Glomerular visceral epithelial cell (primary cell): Measurements from ENCODE around the gene LPCAT2.

Source experiments
- DNase-seq: peaks from one replicate; pipeline ENCODE4 v3.0.0-alpha.2; 2016; ENCODE audit errors: extremely low spot score

The LPCAT2 gene

DNA sequence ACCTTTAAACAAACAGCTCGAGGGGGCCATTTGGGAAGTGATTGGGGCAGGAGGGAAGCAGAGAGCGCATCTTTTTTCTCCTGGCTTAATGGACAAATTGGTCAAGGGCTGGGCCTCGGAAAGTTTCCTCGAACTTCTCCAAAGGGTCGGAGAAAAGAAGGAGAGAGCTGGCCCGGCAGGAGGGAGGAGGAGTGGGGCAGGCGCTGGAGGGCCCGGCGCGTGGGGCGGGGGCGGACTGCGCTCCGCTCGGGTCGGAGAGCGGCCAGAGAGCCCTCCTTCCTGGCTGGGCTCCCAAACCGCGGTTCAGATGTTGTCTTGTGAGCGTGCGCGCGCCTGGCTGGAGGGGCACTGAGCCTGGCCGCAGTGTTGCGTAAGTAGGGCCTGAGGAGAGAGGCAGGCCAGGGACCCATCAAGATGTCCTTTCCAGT lies 28.6 kb upstream of the LPCAT2 start:
- peak; percentile 83 for DNase-seq

DNA sequence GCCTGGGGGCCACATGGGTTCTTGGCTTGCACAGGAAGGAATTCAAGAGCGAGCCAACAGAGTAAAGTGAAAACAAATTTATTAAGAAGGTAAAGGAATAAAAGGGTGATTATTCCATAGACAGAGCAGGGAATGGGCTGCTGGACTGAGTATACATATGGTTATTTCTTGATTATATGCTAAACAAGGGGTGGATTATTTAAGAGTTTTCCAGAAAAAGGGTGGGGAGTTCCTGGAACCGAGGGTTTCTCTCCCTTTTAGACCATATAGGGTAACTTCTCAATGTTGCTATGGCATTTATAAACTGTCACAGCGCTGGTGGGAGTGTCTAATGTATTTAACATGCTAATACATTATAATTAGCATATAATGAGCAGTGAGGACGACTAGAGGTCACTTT lies 27.8 kb upstream of the LPCAT2 start:
- no peak for DNase-seq

GRCh38 chr16:55482056-55482455 lies 26.8 kb upstream of the LPCAT2 start:
- no peak for DNase-seq

GRCh38 chr16:55487048-55487803 lies 21.6 kb upstream of the LPCAT2 start:
- DNase-seq = peak; percentile 62

DNA sequence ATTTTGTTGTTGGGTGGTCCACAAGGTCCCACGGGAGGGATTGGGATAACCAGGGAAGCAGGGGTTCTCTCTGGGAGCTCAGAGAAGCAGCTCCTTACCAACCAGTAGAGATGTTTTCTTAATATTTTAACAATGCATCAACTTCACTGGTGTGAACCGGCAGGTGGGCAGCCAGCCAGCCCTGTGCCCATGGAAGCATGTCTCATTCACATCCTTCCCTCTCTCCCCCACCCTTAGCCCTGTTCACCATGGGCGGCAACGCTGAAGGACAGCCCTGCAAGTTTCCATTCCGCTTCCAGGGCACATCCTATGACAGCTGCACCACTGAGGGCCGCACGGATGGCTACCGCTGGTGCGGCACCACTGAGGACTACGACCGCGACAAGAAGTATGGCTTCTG lies 20.6 kb upstream of the LPCAT2 start:
- DNase-seq = peak; percentile 83

- DNase-seq = no peak
Observed at GRCh38 chr16:55489119-55489955, 19.5 kb upstream of the LPCAT2 start.

GRCh38 chr16:55489956-55490265 lies 19.0 kb upstream of the LPCAT2 start:
- no peak for DNase-seq

- no peak for DNase-seq
Observed at GRCh38 chr16:55490301-55490700, 18.6 kb upstream of the LPCAT2 start.

DNA sequence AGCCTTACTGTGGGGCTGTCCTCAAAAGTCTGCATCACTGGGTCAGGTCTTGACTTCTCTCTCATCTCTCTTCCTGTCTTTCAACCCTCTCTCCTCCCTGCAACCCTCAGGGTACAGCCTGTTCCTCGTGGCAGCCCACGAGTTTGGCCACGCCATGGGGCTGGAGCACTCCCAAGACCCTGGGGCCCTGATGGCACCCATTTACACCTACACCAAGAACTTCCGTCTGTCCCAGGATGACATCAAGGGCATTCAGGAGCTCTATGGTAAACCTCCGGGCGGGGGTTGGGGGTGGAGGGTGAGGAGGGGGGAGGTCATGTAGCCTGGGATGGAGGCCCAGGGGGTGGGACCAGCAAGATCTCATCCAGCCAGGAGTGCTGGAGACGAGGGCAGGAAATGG lies 17.2 kb upstream of the LPCAT2 start:
- DNase-seq = no peak

DNA sequence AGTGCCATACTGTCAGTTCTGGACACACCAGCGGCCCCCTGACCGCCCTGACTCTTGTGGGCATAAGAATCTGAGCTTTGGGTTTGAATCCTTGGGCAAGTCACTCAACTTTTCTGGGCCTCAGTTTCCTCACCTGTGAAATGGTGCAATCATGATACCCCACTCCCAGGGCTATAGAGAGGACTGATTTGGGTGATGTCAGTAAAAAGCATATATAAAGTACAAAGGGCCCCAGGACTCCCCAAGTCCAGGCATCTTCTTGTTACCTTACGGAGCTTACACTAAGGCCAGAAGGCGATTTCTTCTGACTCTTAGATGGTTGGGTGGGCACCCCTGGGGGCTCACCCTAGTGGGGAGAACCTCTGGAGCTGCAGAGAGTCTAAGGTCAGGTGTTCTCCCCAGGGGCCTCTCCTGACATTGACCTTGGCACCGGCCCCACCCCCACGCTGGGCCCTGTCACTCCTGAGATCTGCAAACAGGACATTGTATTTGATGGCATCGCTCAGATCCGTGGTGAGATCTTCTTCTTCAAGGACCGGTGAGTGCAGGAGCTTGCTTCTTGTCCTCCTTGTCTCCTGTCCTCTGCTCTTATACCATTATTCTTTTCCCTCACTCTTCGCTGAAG lies 16.0 kb upstream of the LPCAT2 start:
- DNase-seq = no peak

GRCh38 chr16:55494994-55495421 lies 13.9 kb upstream of the LPCAT2 start:
- peak; percentile 72 for DNase-seq

GRCh38 chr16:55495616-55496289 lies 13.1 kb upstream of the LPCAT2 start:
- no peak for DNase-seq

GRCh38 chr16:55496509-55497145 lies 12.2 kb upstream of the LPCAT2 start:
- peak; percentile 18 for DNase-seq

DNA sequence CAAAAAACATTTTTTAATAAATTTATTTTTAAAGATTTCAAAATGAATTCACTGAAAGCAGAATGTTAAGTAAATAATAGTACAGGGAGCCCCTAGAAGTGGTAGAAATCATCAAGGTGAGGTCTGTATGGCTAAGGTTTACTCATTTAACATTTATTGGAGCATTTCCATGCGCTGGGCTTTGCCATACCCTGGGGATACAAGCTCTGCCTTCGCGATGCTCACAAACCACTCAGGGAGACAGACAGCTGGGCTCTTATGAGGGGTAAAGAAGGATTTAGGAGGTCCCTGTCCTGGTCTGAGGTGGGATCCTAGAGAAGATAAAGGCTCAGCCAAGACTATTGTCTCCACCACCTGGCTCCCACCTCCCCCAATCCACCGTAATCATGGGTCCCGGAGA lies 11.3 kb upstream of the LPCAT2 start:
- DNase-seq = no peak

DNA sequence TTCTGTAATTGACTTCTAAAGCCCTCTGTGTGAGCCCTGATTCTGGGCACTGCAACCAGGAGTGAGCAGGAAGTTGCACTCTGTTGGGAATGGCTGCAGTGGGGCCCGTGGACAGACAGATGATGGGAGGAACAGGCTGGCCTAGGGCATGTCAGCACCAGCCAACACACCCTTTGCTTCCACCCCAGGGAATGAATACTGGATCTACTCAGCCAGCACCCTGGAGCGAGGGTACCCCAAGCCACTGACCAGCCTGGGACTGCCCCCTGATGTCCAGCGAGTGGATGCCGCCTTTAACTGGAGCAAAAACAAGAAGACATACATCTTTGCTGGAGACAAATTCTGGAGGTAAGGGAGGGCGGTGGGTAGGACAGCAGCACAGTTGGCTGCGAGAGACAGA lies 10.8 kb upstream of the LPCAT2 start:
- no peak for DNase-seq

GRCh38 chr16:55499281-55499680 lies 9.6 kb upstream of the LPCAT2 start:
- no peak for DNase-seq

DNA sequence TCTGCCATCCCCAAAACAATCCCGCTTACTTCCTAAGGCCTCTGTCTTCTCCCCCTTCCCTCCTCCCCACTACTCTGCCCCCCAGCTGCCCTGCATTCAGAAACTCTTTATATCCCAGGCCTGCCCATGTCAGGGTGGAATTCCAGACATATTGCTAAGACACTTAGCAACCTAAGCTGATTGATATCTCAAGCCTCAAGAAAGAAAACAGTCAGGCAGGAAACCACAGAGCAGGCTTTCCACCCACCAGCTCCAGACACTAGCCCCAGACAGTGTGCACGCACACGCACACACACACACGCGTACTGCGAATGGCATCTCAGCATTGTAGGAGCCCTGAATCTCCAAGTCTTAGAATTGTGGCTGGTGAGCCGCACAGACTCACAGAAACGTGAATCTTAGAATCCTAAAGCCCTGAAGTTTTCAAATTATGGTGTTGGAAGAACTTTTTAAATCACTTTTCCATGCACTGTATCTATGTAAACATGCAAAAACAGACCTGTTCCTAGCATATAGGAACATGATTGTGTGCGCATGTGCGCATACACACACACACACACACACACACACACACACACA lies 8.8 kb upstream of the LPCAT2 start:
- DNase-seq = peak; percentile 96

DNA sequence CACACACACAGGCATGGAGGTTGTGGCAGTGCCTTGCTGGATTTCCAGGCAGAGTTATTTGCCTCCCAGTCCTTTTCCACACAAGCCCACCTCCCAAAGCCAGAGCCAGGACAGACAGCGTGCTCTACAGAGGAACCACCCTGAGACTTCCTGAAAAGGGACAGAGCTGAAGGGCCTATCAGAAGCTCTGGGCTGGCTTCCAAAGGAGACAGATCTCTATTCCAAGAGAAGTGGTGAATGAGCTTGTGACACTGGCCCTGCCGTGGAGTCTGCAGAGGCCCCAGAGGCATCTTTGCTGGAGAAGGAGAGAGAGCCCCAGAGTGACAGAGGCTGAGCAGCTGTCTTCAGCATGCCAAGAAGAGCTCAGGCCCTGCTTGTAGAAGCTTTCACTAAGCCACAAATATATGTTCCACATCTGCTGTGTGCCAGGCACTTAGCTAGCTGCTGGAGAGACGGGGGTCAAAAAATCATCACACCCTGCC lies 8.3 kb upstream of the LPCAT2 start:
- DNase-seq = peak; percentile 40

- no peak for DNase-seq
Observed at GRCh38 chr16:55501549-55502322, 7.1 kb upstream of the LPCAT2 start.

GRCh38 chr16:55502801-55503366 lies 6.0 kb upstream of the LPCAT2 start:
- peak; percentile 98 for DNase-seq
